ENCODE results near the gene TNC.

DNA sequence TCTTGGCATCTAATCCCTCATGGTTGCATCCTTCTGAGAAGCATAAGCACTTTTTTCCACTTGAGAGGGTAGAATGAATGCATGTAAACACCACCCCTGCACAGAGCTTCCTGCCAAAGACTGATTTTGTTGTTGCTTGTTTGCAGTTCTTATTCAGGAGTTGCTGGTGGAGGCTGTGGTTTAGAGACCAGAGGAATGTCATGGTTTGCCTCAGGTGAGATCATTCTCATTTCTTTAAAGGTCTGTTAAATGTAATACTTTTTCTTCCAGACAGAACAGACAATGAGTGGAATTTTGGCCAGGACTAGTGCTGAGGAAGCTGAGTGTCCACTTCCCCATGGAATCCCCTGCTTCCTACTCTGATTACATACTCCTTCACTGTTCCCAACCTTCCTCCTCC is 3.2 kb upstream of the TNC start:
- TF ChIP-seq POLR2A (IDR thresholded peaks at IDR 0.05; ENCODE audit: extremely low read depth, insufficient read length), result no peak
- TF ChIP-seq, protein P1, sequence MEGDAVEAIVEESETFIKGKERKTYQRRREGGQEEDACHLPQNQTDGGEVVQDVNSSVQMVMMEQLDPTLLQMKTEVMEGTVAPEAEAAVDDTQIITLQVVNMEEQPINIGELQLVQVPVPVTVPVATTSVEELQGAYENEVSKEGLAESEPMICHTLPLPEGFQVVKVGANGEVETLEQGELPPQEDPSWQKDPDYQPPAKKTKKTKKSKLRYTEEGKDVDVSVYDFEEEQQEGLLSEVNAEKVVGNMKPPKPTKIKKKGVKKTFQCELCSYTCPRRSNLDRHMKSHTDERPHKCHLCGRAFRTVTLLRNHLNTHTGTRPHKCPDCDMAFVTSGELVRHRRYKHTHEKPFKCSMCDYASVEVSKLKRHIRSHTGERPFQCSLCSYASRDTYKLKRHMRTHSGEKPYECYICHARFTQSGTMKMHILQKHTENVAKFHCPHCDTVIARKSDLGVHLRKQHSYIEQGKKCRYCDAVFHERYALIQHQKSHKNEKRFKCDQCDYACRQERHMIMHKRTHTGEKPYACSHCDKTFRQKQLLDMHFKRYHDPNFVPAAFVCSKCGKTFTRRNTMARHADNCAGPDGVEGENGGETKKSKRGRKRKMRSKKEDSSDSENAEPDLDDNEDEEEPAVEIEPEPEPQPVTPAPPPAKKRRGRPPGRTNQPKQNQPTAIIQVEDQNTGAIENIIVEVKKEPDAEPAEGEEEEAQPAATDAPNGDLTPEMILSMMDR (IDR thresholded peaks at IDR 0.05; ENCODE audit: low read depth, low read length), result no peak
